Epithelial cell of esophagus (primary cell): ENCODE measurements around the gene GPHA2.

Experiments
- DNase-seq: peaks from one replicate; pipeline ENCODE4 v3.0.0; 2010; ENCODE audit warnings: low read depth
- H3K4me3 ChIP-seq: 2 replicates; pipeline ENCODE4 v1.5.1; 2011; ENCODE audit warnings: mild to moderate bottlenecking, low read length, control low read depth
- TF ChIP-seq, protein P1 (sequence below): IDR thresholded peaks from 2 replicates; pipeline ENCODE4 v1.5.1; 2011; ENCODE audit warnings: low read depth, mild to moderate bottlenecking, low read length, control low read depth, inconsistent platforms; ENCODE audit not compliant: insufficient read depth; ENCODE audit errors: missing control alignments

GPHA2 gene

DNA sequence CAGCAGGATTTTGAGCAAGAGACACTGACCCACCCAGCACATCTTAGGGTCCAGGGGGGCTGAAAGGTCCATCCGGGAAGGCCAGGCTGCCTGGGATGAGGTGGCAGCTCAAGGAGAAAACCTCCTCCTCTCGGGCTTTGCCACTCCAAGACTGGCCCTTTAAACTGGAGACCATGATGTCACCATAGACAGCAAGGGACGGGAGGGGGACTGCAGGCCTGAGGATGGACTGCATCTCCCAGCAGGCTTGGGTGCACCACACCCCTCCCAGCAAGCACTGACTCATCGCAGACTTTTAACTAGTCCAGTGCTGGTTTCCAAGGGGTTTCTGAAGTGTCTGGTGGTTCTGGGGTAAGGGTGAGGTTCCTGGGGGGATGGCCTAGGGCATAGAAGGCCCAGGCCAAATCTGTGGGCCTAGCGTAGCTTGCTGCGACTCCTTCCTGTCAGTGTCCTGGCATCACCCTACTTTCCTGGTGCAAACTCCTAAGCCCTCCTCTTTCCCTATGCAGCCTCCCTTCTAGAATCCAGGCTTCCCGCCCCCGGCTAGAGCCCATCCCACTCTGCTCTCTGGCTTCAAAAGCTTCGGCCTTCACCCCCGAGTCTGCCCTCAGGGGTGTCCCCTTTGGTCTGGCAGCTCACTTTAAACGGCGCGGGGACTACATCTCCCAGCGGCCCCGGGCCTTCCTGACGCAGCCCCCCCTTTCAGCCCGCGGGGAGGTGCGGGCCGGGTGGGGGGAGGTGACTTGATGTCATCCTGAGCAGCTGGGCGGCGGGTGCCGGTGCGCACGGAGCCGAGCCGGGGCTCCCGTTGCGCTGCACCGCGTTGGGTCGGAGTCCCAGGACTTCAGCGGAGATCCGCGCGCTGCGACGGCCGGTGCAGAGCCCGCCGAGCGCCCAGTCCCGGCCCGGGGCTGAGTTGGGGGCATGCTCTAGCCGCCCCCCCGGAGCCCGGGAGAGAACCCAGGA lies 11.5 kb downstream of the GPHA2 start, which contains the start of gene PPP2R5B:
TSS of gene PPP2R5B (plus strand) at position 746 of the 966 bp plus-strand sequence. CDS start 1,046 bp downstream, outside the sequence.
- peak; percentile 95 for DNase-seq
- TF ChIP-seq, protein P1, sequence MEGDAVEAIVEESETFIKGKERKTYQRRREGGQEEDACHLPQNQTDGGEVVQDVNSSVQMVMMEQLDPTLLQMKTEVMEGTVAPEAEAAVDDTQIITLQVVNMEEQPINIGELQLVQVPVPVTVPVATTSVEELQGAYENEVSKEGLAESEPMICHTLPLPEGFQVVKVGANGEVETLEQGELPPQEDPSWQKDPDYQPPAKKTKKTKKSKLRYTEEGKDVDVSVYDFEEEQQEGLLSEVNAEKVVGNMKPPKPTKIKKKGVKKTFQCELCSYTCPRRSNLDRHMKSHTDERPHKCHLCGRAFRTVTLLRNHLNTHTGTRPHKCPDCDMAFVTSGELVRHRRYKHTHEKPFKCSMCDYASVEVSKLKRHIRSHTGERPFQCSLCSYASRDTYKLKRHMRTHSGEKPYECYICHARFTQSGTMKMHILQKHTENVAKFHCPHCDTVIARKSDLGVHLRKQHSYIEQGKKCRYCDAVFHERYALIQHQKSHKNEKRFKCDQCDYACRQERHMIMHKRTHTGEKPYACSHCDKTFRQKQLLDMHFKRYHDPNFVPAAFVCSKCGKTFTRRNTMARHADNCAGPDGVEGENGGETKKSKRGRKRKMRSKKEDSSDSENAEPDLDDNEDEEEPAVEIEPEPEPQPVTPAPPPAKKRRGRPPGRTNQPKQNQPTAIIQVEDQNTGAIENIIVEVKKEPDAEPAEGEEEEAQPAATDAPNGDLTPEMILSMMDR, result no peak
- peak within 1 kb of the TSS; percentile 79 for H3K4me3 ChIP-seq

DNA sequence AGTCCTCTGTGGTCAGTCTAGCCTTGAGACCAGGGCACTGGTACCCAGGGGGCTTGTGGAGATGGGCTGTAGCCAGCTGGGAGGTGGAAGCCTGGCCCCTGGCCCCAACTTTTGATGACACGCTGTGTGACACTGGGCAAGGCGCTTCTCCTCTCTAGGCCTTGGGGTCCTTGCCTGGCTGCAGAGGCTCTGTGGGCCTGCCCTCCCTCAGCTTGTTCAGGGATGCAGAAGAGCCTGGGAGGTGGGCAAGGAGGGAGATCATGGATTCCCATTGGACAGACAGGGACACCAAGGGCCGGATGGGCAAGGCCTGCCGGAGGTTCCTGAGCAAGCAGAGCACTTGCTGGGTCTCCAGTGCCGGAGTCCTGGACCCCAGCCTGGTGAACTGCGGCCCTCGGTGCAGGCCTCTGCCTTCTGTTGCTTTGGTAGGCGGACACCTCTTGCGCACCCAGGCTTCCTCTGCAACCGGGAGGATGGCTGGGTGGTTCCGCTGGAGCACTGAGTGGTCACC lies 12.5 kb downstream of the GPHA2 start:
- DNase-seq, result no peak
- TF ChIP-seq, protein P1, result no peak
- no peak overlapping the region for H3K4me3 ChIP-seq

DNA sequence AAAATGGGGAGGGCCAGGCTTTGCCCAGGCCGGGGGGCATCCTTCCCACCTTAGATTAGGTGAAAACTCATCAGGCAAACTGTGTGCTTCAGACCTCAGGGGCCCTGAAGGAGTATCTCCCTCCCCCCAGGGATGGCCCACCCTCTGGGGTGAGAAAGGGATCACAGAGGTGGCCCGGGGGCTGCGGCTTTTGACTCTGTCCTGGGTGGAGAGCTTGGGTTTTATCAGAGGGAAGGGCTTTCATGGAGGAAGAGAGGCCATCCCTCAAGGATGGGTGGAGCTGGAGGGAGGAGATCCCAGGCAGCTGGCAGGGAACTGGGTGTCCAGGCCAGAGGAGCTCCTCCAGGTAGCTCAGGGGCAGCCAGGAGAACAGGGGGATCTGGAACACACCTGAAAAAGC lies 14.3 kb downstream of the GPHA2 start:
- TF ChIP-seq, protein P1, result no peak
- DNase-seq, result no peak

DNA sequence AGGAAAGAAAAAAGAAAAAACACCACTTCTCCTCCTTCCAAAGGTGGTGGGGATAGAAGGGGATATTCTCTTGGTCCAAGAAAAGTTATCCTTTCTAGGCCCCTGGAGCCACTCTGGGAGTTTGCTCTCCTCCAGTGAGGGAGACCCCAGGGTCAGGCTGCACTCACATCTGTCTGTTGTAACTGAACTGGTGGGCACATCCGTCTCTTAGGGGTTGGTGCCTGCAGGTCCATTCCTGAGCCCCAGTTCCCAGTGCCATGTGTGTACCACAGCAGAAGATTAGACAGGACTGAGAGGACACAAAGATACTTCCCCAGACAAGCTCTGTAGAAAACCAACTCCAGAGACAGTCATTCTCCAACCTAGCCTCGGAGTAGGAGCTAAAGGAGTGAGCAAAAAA lies 15.6 kb downstream of the GPHA2 start:
- no peak overlapping the region for H3K4me3 ChIP-seq
- TF ChIP-seq, protein P1, result no peak
- no peak for DNase-seq

More for the DNA sequence above, 14.3 kb downstream of the GPHA2 start:
- no peak overlapping the region for H3K4me3 ChIP-seq

DNA sequence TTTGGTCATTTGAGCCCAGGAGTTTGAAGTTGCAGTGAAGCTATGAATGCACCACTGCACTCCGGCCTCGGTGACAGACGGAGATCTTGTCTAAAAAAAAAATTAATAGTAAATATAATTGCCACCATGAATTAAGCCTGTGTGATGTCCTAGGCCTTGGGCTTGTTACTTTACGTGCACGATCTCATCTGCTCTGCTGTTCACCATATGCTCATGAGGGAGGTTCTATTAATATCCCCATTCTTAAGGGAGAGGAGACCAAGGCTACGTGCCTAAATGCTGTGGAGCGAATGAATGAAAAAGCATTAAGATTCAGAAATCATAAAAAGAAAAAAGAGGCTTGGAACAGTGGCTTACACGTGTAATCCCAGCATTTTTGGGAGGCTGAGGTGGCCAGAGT lies 16.1 kb downstream of the GPHA2 start:
- H3K4me3 ChIP-seq, result no peak overlapping the region
- TF ChIP-seq, protein P1, result no peak
- DNase-seq, result no peak

DNA sequence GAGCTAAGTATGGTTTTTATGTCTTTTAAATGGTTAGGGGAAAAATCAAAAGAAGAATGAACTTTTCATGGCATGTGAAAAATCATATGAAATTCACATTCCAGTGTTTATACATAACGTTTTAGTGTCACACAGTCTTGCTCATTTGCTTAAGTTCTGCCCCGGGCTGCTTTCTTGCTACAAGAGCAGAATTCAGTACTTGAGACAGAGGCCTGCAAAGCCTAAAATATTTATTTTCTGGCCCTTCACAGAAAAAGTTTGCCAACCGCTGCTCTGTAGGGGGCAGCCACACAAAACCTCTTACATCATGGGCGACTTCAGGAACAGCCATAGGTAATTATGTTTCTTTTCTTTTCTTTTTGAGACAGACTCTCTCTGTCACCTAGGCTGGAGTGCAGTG lies 17.7 kb downstream of the GPHA2 start:
- H3K4me3 ChIP-seq, result peak overlapping the region; percentile 98
- peak; percentile 46 for DNase-seq
- TF ChIP-seq, protein P1, result peak; percentile 15

DNA sequence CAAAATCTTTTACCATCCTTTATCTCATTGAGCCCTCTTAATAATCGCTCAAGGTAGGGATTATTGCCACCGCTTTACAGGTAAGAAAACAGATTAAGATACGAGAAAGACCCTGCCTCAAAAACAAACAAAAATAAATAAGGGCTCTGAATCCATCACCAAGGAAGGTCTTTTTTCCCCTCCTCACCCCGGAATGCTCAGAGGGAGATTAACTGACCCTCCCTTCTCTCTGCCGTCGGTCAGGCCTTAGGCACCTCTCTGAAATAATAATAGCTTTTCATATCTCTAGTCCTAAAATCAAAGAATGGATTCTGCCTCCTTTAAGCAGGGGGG lies 18.1 kb downstream of the GPHA2 start:
- TF ChIP-seq, protein P1, result no peak
- peak overlapping the region; percentile 98 for H3K4me3 ChIP-seq
- no peak for DNase-seq
